Stimulated activated CD4-positive, alpha-beta T cell treated with anti-CD3 and anti-CD28 coated beads, TNF-alpha, amount 100 ng/mL, for 48 hours (primary cell): ENCODE results near the gene PTPRM.

Source experiments
- DNase-seq, 3 donors: peaks; one replicate each; pipeline ENCODE4 v3.0.0-alpha.2; 2020; ENCODE audit warnings: low read depth in 3 of 3

Gene PTPRM

GRCh38 chr18:7600036-7600435 is 32.9 kb downstream of the PTPRM start:
- DNase-seq = no peak

- DNase-seq = no peak
These were observed 33.6 kb downstream of the PTPRM start for GRCh38 chr18:7600528-7601245.

DNA sequence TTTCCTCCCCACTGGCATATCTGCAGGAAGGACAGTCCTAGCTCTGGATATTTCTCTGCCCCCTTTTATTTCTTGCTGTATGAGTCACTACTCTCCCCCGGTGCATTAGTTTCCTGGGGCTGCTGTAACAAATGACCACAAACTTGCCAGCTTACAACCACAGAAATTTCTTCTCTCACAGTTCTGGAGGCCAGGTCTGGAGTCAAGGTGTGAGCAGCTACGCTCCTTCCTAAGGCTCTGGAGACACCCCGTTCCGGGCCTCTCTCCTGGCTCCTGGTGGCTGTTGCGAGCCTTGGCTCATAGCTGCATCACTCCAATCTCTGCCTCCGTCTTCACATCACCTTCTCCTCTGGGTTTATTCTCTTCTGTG is 34.1 kb downstream of the PTPRM start:
- DNase-seq = no peak

GRCh38 chr18:7601936-7602335 is 34.8 kb downstream of the PTPRM start:
- DNase-seq = no peak

DNA sequence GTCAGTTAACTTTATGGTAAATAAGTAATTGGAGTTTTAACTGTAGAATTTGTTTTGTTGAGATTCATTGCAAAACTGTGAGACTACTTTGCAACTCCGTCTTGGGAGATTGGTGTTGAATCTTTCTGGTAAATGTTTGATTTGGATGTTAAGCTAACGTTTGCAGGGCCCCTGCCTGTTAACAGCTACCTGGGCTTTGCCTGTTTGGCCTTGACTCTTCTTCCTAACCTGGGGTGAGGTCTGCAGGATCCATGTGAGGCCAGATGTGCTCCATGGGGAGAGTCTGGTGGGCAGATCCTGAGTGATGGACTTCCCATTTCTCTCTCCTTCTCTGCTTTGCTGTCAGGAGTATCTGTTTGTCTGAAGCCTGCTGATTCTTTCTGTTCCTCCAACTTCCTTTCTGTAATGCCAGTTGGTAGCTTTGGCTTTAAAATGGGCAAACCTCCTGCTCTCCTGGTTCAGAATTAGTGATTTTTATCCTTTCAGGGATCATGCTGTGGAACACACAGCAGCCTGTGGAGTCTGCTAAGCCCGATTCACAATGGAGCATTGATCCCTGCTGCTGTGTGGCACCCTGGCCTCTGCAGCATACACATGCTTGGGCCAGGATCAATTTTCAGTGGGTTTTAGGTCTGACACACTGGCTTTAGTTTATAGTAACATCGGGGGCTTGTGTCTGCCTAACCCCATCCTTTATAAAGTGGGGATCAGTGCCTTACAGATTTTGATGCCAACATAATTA is 36.3 kb downstream of the PTPRM start:
- no peak for DNase-seq

GRCh38 chr18:7604361-7604760 is 37.2 kb downstream of the PTPRM start:
- DNase-seq = no peak

DNA sequence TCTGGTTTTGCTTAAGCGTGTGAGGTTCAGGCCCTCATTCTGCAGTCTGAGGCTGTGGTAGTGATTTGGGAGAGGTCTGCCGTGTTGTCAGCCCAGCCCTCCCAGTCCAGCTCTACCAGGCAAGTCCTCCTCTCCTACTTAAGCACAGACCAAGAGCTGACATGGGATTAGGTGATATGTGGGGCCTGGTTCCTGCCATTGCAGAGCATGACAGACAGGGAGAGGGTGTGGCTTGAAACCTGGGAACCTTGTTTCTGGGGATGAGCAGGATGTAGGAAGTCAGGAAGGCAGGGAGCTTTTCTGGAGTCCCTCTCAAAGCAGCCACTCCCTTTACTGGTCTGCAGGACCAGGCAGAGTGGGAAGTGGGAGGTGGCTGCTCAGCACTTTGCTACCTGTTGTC is 38.6 kb downstream of the PTPRM start:
- DNase-seq = no peak

DNA sequence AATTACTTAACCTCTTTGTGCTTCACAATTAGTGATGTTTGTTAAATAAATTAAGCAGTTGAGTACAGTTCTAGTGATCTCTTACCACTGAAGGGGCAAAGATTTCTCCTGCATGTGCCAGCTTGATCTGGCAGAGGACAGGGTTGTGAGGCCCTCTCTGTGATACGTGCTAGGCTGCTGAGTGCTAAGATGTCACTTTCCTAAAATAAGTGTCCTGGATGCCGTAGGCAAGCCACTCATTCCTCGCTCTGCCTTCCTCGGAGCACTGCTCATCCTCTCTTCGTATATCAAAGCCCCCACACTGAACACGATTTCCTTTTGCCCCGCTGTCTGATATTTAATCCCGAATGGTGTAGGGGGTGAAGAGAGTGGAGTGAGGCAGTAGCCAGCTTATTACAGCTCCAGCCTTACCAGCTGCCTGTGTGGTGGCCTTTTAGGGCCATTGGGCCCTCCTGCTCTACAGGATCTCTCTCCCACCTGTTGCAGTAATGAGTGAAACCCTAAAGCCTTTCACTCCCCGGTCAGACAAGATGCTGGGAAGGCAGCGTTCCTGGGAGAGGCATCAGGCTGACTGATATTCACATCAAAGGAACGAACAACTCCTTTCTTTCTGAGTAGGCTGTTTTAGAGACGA is 40.5 kb downstream of the PTPRM start:
- no peak for DNase-seq

DNA sequence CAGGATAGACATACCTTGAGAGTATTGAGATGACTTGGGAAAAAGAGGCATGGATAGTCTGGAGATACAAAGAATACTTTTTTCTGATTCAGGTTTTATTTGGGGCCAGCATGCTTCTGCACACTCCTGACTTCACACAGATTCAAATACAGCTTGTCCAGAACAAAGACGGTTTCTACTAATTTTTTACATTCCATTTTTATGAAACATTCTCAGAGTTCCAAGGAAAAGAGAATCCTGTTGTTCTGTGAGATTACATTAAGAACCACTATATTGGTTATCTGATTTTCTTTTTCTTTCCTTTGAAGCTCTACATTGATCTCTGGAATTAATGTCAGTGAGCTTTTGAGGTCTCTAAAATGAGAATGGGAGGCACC is 41.0 kb downstream of the PTPRM start:
- no peak for DNase-seq

DNA sequence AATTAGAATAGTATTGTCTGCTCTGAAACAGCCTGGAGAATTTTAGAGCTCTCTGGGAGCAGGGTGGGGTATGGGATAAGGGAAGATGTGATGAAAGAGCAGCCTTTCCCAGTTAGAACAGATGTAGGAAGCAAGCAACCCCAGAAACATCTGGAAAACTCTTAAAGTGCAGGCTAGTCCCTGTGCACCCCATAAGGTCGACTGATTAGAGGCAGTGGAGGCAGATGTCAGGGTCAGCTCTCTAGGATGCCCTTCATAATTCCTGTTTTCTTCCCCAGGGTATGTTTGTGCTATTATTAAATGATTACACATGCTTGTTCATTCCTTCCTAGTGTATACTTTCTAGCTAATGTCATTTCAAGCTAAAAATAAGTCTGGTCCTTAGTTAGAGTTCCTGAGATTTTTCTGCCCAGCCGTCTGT is 41.7 kb downstream of the PTPRM start:
- DNase-seq = no peak

- DNase-seq = no peak
These were observed 42.5 kb downstream of the PTPRM start for GRCh38 chr18:7609617-7610016.

GRCh38 chr18:7614042-7614441 is 46.9 kb downstream of the PTPRM start:
- DNase-seq = no peak

DNA sequence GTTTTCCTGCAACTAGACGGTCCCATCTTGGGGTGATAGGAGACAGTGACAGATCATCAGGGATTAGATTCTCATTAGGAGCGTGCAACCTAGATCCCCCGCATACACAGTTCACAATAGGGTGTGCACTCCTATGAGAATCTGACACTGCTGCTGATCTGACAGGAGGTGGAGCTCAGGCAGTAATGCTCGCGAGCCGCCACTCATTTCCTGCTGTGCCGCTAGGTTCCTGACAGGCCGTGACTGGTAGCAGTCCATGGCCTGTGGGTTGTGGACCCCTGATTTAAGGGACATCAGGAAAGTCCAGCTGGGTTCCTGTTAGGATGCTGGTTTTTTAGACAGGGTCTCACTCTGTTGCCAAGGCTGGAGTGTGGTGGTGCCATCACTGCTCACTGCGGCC is 48.7 kb downstream of the PTPRM start:
- DNase-seq = no peak

DNA sequence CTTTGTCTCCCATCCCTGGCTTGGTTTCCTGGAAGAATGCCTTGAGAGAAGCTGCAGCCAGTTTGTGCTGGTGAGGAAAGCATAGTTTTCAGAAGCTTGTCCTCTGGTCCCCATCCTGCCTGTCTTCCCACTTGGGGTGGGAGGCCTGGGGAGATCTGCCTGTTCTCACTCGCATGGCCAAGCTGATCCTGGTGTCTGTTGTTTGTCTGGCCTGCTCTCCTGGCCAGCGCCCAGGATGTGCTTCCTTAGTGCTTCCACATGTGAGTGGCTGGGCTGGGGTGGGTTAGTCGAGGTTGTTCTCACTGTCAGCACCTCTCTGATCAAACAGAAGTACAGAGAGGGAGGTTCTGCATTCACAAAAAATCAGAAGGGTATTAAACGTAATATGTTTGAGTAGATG is 49.5 kb downstream of the PTPRM start:
- no peak for DNase-seq

GRCh38 chr18:7617738-7618422 is 50.8 kb downstream of the PTPRM start:
- DNase-seq = no peak

- DNase-seq = no peak
These were observed 51.9 kb downstream of the PTPRM start for GRCh38 chr18:7618891-7619442.

- DNase-seq = no peak
These were observed 52.6 kb downstream of the PTPRM start for GRCh38 chr18:7619676-7620075.

GRCh38 chr18:7622721-7623120 is 55.6 kb downstream of the PTPRM start:
- no peak for DNase-seq

DNA sequence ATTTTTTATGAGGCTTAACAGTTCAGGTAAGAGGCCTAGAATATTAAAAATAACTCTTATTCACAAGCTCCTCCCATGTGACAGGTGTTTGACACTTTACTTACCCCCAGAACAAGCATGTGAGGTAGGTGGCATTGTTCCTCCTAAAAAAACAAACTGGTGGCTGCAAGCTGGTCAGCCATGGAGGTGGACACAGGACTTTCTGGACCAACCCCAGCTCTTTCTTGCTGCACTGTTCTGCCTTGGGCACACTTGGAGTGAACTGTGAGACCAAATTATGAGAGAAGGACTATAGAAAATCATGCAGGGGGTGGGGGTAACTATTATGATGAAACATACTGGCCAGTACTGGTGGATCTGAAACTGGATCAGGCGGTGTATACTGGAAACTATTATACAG is 56.6 kb downstream of the PTPRM start:
- DNase-seq = no peak

- no peak for DNase-seq
These were observed 57.6 kb downstream of the PTPRM start for GRCh38 chr18:7624697-7625096.

DNA sequence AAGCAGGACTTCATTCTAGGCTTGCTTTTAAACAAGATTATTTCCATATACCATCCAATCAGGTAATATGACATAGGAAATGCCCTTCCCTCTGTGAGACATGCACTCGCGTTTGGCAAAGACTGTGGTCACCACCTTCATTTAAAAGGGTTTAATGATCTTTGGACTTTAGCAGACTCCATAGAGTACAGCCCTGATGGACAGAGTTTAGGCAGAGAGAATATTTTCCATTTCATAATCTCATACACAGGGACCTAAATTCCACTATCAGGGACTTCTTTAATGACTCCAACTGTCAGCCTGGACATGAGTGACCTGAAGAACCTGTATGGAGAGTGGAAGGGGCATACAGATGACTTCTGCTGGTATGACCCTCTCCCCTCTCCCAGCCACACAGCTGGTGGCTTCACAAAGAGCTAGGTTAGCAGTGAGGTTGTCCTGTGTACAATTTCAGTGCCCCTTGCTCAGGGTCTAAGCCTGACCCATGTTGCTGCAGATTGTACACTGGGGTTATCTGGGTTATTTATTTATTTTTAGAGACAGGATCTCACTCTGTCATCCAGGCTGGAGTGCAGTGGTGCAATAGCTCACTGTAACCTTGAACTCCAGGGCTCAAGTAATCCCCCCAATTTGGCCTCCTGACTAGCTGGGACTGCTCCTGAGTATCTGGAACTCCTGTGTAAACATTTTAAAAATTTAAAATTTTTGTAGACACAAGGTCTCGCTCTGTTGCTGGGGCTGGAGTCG is 59.2 kb downstream of the PTPRM start:
- DNase-seq = no peak
